ENCODE data around the gene MLYCD.

MLYCD gene

GRCh38 chr16:83895243-83895642, 3.7 kb upstream of the MLYCD start:
- no peak overlapping the region for H3K9ac ChIP-seq (ENCODE audit: low read depth in 1 of 2, low read length in 2 of 2)
- peaks cover 0 to 6% of the 10 kb centered on the region in 2 donors for H3K9me3 ChIP-seq (ENCODE audit: control insufficient read depth in 1 of 2, low read length in 2 of 2)
- no peak overlapping the region for H3K4me3 ChIP-seq (ENCODE audit: low read depth in 1 of 2, low read length in 2 of 2)
- H3K27ac ChIP-seq (ENCODE audit: low read depth, low read length) = no peak overlapping the region
- H3K4me1 ChIP-seq (ENCODE audit: control insufficient read depth in 1 of 2, insufficient read depth in 2 of 2, low read length in 2 of 2) = peaks cover 11 to 13% of the 10 kb centered on the region in 2 donors
- H3K36me3 ChIP-seq (ENCODE audit: control insufficient read depth in 1 of 2, insufficient read depth in 2 of 2, low read length in 2 of 2) = no peaks in the 10 kb centered on the region
- H3K27me3 ChIP-seq (ENCODE audit: control insufficient read depth in 1 of 2, insufficient read depth in 2 of 2, low read length in 2 of 2) = no peaks in the 10 kb centered on the region

- Histone ChIP-seq H3K4me3 (ENCODE audit: low read depth in 1 of 2, low read length in 2 of 2) (no peak overlapping the region), H3K36me3 (ENCODE audit: control insufficient read depth in 1 of 2, insufficient read depth in 2 of 2, low read length in 2 of 2) (no peaks in the 10 kb centered on the region), H3K27ac (ENCODE audit: low read depth, low read length) (no peak overlapping the region), H3K9me3 (ENCODE audit: control insufficient read depth in 1 of 2, low read length in 2 of 2) (peaks cover 0 to 6% of the 10 kb centered on the region in 2 donors), H3K27me3 (ENCODE audit: control insufficient read depth in 1 of 2, insufficient read depth in 2 of 2, low read length in 2 of 2) (no peaks in the 10 kb centered on the region), H3K9ac (ENCODE audit: low read depth in 1 of 2, low read length in 2 of 2) (no peak overlapping the region), H3K4me1 (ENCODE audit: control insufficient read depth in 1 of 2, insufficient read depth in 2 of 2, low read length in 2 of 2) (peaks cover 16 to 17% of the 10 kb centered on the region in 2 donors)
These were observed 3.0 kb upstream of the MLYCD start for GRCh38 chr16:83895942-83896341.

- Histone ChIP-seq H3K9ac (ENCODE audit: low read depth in 1 of 2, low read length in 2 of 2) (peak overlapping the region; percentile 76 to 79), H3K9me3 (ENCODE audit: control insufficient read depth in 1 of 2, low read length in 2 of 2) (no peaks in the 10 kb centered on the region), H3K27ac (ENCODE audit: low read depth, low read length) (peak overlapping the region; percentile 68), H3K36me3 (ENCODE audit: control insufficient read depth in 1 of 2, insufficient read depth in 2 of 2, low read length in 2 of 2) (peaks cover 0 to 3% of the 10 kb centered on the region in 2 donors), H3K4me1 (ENCODE audit: control insufficient read depth in 1 of 2, insufficient read depth in 2 of 2, low read length in 2 of 2) (peaks cover 23 to 25% of the 10 kb centered on the region in 2 donors), H3K4me3 (ENCODE audit: low read depth in 1 of 2, low read length in 2 of 2) (peak overlapping the region; percentile 80 to 81), H3K27me3 (ENCODE audit: control insufficient read depth in 1 of 2, insufficient read depth in 2 of 2, low read length in 2 of 2) (no peaks in the 10 kb centered on the region)
These were observed 470 bp downstream of the MLYCD start for GRCh38 chr16:83899272-83899897.

DNA sequence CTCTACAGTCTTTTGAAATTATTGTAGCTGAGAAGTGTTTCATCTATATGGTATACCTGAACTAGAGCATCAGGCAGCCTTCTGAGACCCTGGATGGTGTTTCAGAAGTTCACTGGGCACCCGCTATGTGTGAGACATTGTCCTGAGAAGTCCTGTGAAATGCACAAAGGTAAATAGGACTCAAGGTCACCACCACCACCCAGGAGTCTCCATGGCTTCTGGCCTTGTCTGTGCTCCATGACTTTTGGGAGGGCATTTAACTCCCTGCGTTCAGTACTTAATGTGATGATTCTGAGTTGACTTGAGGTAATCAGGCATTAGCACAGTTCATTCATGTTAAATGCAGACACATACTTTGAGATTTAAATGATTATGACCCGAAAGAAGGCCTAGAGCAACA, 1.1 kb downstream of the MLYCD start:
- Histone ChIP-seq H3K4me3 (ENCODE audit: low read depth in 1 of 2, low read length in 2 of 2) (peak overlapping the region; percentile 80 to 81), H3K27ac (ENCODE audit: low read depth, low read length) (no peak overlapping the region), H3K9ac (ENCODE audit: low read depth in 1 of 2, low read length in 2 of 2) (peak overlapping the region; percentile 76 to 79), H3K36me3 (ENCODE audit: control insufficient read depth in 1 of 2, insufficient read depth in 2 of 2, low read length in 2 of 2) (peaks cover 3% of the 10 kb centered on the region in 2 donors), H3K27me3 (ENCODE audit: control insufficient read depth in 1 of 2, insufficient read depth in 2 of 2, low read length in 2 of 2) (no peaks in the 10 kb centered on the region), H3K9me3 (ENCODE audit: control insufficient read depth in 1 of 2, low read length in 2 of 2) (no peaks in the 10 kb centered on the region), H3K4me1 (ENCODE audit: control insufficient read depth in 1 of 2, insufficient read depth in 2 of 2, low read length in 2 of 2) (peaks cover 23 to 25% of the 10 kb centered on the region in 2 donors)

DNA sequence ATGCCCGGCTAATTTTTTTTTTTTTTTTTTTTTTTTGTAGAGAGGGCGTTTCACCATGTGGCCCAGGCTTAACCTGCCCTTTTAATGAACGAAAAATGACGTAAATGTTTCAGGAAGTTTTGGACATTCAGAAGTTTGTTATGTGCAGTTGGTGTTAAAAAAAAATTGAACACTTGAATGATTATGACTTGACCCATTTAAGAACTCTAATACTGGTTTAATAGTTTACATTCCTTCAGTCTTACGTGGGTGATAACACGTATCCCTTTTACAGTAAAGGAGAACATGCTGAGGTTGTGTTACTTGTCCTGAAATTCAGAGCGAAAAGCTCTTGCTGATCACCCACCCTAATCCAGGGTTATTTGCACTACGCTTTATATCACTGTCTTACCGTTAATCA, 1.7 kb downstream of the MLYCD start:
- Histone ChIP-seq H3K36me3 (ENCODE audit: control insufficient read depth in 1 of 2, insufficient read depth in 2 of 2, low read length in 2 of 2) (peaks cover 3% of the 10 kb centered on the region in 2 donors), H3K27ac (ENCODE audit: low read depth, low read length) (no peak overlapping the region), H3K27me3 (ENCODE audit: control insufficient read depth in 1 of 2, insufficient read depth in 2 of 2, low read length in 2 of 2) (no peaks in the 10 kb centered on the region), H3K4me3 (ENCODE audit: low read depth in 1 of 2, low read length in 2 of 2) (no peak overlapping the region), H3K4me1 (ENCODE audit: control insufficient read depth in 1 of 2, insufficient read depth in 2 of 2, low read length in 2 of 2) (peaks cover 23 to 25% of the 10 kb centered on the region in 2 donors), H3K9ac (ENCODE audit: low read depth in 1 of 2, low read length in 2 of 2) (no peak overlapping the region), H3K9me3 (ENCODE audit: control insufficient read depth in 1 of 2, low read length in 2 of 2) (no peaks in the 10 kb centered on the region)

DNA sequence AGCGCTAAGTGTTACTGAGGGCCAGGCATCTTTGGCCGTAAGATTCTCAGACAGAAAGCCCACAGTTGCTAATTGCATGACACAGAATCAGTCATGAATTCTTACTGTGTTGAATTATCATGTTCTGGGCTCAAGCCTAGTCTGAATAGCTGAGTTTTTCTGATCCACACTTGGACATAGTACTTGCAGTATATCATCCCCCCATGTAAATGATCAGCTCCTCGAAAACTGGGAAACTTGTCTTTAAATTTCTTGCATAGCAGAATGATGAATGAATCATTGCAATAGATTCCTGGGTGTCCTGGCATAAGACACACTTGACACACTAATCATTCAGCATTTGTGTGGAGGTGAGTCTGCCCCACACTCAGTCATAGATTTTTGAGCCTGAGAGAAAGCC, 2.2 kb downstream of the MLYCD start:
- Histone ChIP-seq H3K27ac (ENCODE audit: low read depth, low read length) (no peak overlapping the region), H3K4me3 (ENCODE audit: low read depth in 1 of 2, low read length in 2 of 2) (no peak overlapping the region)

DNA sequence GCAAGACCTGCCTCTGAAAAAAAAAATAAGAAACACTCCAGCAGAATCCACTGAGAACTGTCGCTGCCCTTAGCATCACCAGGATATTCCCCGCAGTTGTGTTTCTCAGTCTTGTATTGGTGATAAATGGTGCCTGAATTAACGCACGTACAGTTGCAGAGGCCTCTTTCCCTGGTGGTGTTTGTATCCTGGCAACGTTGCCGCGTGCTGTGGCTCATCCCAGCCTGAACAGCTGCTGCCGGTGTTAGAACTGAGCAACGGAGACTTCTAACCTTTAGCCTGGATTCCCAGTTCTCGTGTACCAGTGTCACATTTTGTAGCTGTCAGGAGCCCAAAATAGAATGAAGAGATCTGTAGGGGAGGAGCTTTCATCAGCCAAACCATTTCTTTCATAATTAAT, 4.8 kb downstream of the MLYCD start:
- peaks cover 18 to 20% of the 10 kb centered on the region in 2 donors for H3K4me1 ChIP-seq (ENCODE audit: control insufficient read depth in 1 of 2, insufficient read depth in 2 of 2, low read length in 2 of 2)
- H3K27ac ChIP-seq (ENCODE audit: low read depth, low read length) = no peak overlapping the region
- peaks cover 3 to 20% of the 10 kb centered on the region in 2 donors for H3K36me3 ChIP-seq (ENCODE audit: control insufficient read depth in 1 of 2, insufficient read depth in 2 of 2, low read length in 2 of 2)
- H3K9ac ChIP-seq (ENCODE audit: low read depth in 1 of 2, low read length in 2 of 2) = no peak overlapping the region
- no peaks in the 10 kb centered on the region for H3K9me3 ChIP-seq (ENCODE audit: control insufficient read depth in 1 of 2, low read length in 2 of 2)
- no peak overlapping the region for H3K4me3 ChIP-seq (ENCODE audit: low read depth in 1 of 2, low read length in 2 of 2)
- no peaks in the 10 kb centered on the region for H3K27me3 ChIP-seq (ENCODE audit: control insufficient read depth in 1 of 2, insufficient read depth in 2 of 2, low read length in 2 of 2)

More for the DNA sequence above, 2.2 kb downstream of the MLYCD start:
- no peak overlapping the region for H3K9ac ChIP-seq (ENCODE audit: low read depth in 1 of 2, low read length in 2 of 2)
- no peaks in the 10 kb centered on the region for H3K9me3 ChIP-seq (ENCODE audit: control insufficient read depth in 1 of 2, low read length in 2 of 2)
- H3K27me3 ChIP-seq (ENCODE audit: control insufficient read depth in 1 of 2, insufficient read depth in 2 of 2, low read length in 2 of 2) = no peaks in the 10 kb centered on the region
- H3K36me3 ChIP-seq (ENCODE audit: control insufficient read depth in 1 of 2, insufficient read depth in 2 of 2, low read length in 2 of 2) = peaks cover 3% of the 10 kb centered on the region in 2 donors
- peaks cover 23 to 25% of the 10 kb centered on the region in 2 donors for H3K4me1 ChIP-seq (ENCODE audit: control insufficient read depth in 1 of 2, insufficient read depth in 2 of 2, low read length in 2 of 2)

GRCh38 chr16:83906683-83907082, 7.8 kb downstream of the MLYCD start:
- Histone ChIP-seq H3K27ac (ENCODE audit: low read depth, low read length) (no peak overlapping the region), H3K9ac (ENCODE audit: low read depth in 1 of 2, low read length in 2 of 2) (no peak overlapping the region), H3K4me3 (ENCODE audit: low read depth in 1 of 2, low read length in 2 of 2) (no peak overlapping the region), H3K36me3 (ENCODE audit: control insufficient read depth in 1 of 2, insufficient read depth in 2 of 2, low read length in 2 of 2) (peaks cover 14 to 34% of the 10 kb centered on the region in 2 donors), H3K27me3 (ENCODE audit: control insufficient read depth in 1 of 2, insufficient read depth in 2 of 2, low read length in 2 of 2) (no peaks in the 10 kb centered on the region), H3K4me1 (ENCODE audit: control insufficient read depth in 1 of 2, insufficient read depth in 2 of 2, low read length in 2 of 2) (peaks cover under 1 to 1% of the 10 kb centered on the region in 2 donors), H3K9me3 (ENCODE audit: control insufficient read depth in 1 of 2, low read length in 2 of 2) (no peaks in the 10 kb centered on the region)

DNA sequence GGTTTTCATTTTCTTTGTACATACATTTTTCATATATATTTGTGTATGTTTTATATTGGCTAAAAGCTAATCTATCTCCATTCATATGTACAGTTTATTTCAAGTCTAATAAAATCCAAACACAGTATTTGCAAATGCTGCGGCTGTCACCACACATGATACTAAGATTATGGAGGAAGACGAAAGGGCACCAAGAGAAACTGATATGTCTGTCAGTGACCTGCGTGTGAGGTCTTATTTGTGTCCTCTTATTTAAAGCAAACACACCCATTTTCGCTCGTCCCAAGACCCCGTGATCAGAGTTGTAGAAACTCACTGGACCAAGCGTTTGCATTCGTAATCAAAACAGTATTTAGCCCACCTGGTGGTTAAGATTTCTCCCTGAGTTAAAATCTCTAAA, 8.2 kb downstream of the MLYCD start:
- no peaks in the 10 kb centered on the region for H3K4me1 ChIP-seq (ENCODE audit: control insufficient read depth in 1 of 2, insufficient read depth in 2 of 2, low read length in 2 of 2)
- H3K27me3 ChIP-seq (ENCODE audit: control insufficient read depth in 1 of 2, insufficient read depth in 2 of 2, low read length in 2 of 2) = no peaks in the 10 kb centered on the region
- H3K4me3 ChIP-seq (ENCODE audit: low read depth in 1 of 2, low read length in 2 of 2) = no peak overlapping the region
- no peaks in the 10 kb centered on the region for H3K9me3 ChIP-seq (ENCODE audit: control insufficient read depth in 1 of 2, low read length in 2 of 2)
- H3K9ac ChIP-seq (ENCODE audit: low read depth in 1 of 2, low read length in 2 of 2) = no peak overlapping the region
- H3K36me3 ChIP-seq (ENCODE audit: control insufficient read depth in 1 of 2, insufficient read depth in 2 of 2, low read length in 2 of 2) = peaks cover 15 to 38% of the 10 kb centered on the region in 2 donors
- H3K27ac ChIP-seq (ENCODE audit: low read depth, low read length) = no peak overlapping the region

DNA sequence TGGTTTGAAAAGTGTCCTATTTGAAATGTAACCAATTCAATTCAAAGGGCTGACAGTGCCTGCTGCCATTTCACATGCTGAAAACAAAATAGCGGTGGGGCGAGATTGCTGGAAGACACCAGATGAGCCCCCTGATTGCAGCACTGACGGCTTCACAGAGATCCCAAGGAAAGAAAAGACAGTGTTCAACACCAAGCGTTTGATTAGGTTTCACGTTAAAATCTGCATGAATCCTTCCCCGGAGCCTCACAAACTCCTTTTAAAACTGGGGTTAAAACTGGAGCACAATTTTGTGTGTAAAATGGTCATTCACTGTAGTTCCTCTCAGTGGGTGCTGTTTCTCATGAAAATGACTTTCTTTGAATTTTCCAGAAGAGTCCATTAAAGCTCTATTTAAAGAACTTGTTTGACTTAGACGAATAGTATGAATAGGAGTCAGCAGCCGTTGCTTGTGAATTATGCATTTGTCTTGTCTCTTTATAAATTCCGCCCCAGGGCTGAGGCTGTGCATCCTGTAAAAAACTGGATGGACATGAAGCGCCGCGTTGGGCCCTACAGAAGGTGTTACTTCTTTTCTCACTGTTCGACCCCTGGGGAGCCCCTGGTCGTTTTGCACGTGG, 8.8 kb downstream of the MLYCD start:
- no peaks in the 10 kb centered on the region for H3K4me1 ChIP-seq (ENCODE audit: control insufficient read depth in 1 of 2, insufficient read depth in 2 of 2, low read length in 2 of 2)

More for the DNA sequence above, 8.8 kb downstream of the MLYCD start:
- Histone ChIP-seq H3K9ac (ENCODE audit: low read depth in 1 of 2, low read length in 2 of 2) (no peak overlapping the region), H3K9me3 (ENCODE audit: control insufficient read depth in 1 of 2, low read length in 2 of 2) (no peaks in the 10 kb centered on the region), H3K27ac (ENCODE audit: low read depth, low read length) (no peak overlapping the region), H3K4me3 (ENCODE audit: low read depth in 1 of 2, low read length in 2 of 2) (no peak overlapping the region), H3K36me3 (ENCODE audit: control insufficient read depth in 1 of 2, insufficient read depth in 2 of 2, low read length in 2 of 2) (peaks cover 21 to 44% of the 10 kb centered on the region in 2 donors), H3K27me3 (ENCODE audit: control insufficient read depth in 1 of 2, insufficient read depth in 2 of 2, low read length in 2 of 2) (no peaks in the 10 kb centered on the region)
